Measurements from ENCODE around the gene ROPN1B. TPM values are rescaled to one million over a fixed set of nuclear protein-coding genes. Genes with fewer than 3 reads are reported as not detected.
A peak's percentile ranks its signal among the peaks of the same experiment; 100 is the strongest.
"Not testable (repeated sequence)": the region's sequence is repeated elsewhere in the genome, so short reads cannot be mapped to it uniquely, and the experiment has no call there.

Gene ROPN1B
- total RNA-seq, 1 experiment from 2014 or later, result not detected

DNA sequence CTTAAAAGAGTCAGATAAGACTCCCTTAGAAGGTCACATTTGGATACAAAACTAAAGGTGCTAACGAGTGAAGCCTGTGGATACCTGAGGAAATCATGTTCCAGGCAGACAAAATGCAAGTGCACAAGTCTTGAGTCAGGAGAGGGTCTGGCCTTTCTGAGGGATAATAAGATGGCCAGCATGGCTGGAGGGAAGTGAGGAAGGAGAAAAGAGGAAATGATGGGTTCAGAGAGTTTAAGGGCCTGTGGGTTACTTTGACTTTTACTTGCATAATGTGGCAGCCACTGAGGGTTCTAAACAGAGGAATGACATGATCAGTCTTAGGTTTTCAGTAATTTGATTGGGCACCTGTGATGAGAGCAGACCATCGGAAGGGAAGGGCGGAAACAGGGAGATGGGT, 3.5 kb upstream of the ROPN1B start:
- DNase-seq (ENCODE audit: low read depth in 1 of 2, low spot score in 2 of 2), result no peak
- H3K4me1 ChIP-seq (replicated peaks), result no peaks in the 10 kb centered on the region
- H3K4me3 ChIP-seq, result no peak overlapping the region
- H3K27ac ChIP-seq, result no peak overlapping the region
- H3K9me3 ChIP-seq (replicated peaks), result no peaks in the 10 kb centered on the region
- 0 out of 2 replicates have a peak, but pooled peaks cover 3% of the 10 kb centered on the region for H3K27me3 ChIP-seq (replicated peaks)
- H3K36me3 ChIP-seq, result no peaks in the 10 kb centered on the region

DNA sequence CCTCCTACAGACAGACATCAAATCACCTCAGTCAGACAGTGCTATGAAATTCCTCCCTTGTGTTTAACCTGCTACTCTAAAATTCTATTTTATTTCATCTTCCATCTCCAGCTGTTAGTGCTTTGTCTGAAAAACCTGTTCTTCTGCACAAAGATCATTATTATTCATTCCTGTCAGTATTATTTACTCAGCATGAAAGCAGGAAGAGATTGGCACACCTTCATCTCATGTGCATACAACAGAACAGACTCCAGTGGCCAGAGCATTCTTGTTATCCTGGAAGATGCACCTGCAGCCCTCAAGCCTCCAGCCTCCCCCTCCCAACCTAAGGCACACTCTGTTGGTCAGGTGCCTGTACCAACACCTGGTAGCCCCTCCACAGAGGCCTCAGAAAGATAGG, 1.8 kb upstream of the ROPN1B start:
- no peak overlapping the region for H3K27ac ChIP-seq
- DNase-seq (ENCODE audit: low read depth in 1 of 2, low spot score in 2 of 2), result no peak
- H3K4me1 ChIP-seq (replicated peaks), result no peaks in the 10 kb centered on the region; the same call in 1 of the 2 replicates
- H3K9me3 ChIP-seq (replicated peaks), result no peaks in the 10 kb centered on the region
- peaks cover 14% of the 10 kb centered on the region for H3K27me3 ChIP-seq (replicated peaks)
- no peaks in the 10 kb centered on the region for H3K36me3 ChIP-seq
- no peak overlapping the region for H3K4me3 ChIP-seq

DNA sequence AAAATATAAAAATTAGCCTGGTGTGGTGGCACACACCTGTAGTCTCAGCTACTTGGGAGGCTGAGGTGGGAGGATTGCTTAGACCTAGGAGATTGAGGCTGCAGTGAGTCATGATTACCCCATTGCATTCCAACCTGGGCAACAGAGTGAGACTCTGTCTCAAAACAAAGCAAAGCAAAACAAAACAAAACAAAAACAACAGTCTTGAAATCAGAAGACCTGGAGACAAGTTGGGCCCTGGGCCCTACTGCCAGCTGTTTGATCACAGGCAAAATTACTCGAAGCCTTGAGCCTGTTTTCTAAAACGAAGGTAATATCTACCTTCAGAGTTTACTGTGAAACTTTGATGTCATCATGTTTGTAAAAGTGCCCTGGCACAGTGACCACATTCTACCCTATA, 857 bp upstream of the ROPN1B start:
- not testable (repeated sequence) for DNase-seq (ENCODE audit: low read depth in 1 of 2, low spot score in 2 of 2); H3K4me1 ChIP-seq (replicated peaks); H3K36me3 ChIP-seq; H3K27ac ChIP-seq; H3K9me3 ChIP-seq (replicated peaks); H3K4me3 ChIP-seq
- H3K27me3 ChIP-seq (replicated peaks), result peaks cover 15% of the 10 kb centered on the region

DNA sequence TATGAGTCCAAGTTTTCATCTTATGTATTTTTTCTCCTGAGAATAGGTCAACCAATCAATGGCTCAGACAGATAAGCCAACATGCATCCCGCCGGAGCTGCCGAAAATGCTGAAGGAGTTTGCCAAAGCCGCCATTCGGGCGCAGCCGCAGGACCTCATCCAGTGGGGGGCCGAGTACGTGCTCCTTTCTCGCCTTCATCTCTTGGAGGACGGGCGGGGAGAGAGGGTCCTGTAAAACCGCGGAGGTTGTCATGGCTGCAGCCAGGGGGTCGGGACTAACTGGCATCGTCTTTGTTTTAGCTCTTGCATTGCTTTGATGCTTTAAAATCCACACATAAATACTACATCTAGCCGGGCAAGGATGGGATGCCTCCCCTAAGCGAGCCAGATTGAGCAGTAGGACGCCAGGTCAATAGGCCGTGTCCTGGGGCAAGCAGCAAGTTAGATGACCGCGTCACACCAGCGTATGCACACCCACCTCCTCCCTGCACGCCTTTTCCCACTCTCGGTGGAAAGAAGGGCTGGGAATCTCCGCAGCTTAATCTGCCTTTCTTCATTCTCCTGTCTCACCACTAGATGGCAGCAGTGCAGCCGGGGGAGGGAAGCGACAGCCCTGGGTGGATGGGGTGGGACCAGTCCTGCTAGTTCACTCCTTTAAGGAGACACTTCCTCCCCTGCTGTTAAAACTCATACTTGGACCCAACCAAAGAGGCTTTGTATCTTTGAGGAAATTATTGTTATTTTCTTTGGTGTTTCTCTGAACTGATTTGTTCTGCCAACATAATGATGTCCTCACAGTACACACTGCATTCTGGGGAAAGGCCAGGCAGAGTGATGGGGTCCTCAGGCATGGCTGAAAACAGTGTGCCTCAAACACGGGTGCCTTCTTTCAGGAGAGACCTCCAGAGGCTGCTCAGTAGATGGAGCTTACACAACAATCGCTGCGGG, 3.3 kb downstream of the ROPN1B start:
- not testable (repeated sequence) for H3K27ac ChIP-seq; H3K9me3 ChIP-seq (replicated peaks); H3K36me3 ChIP-seq; H3K4me1 ChIP-seq (replicated peaks); H3K4me3 ChIP-seq
- peaks cover 15% of the 10 kb centered on the region for H3K27me3 ChIP-seq (replicated peaks)
- DNase-seq (ENCODE audit: low read depth in 1 of 2, low spot score in 2 of 2), result peak; percentile 33 to 42

DNA sequence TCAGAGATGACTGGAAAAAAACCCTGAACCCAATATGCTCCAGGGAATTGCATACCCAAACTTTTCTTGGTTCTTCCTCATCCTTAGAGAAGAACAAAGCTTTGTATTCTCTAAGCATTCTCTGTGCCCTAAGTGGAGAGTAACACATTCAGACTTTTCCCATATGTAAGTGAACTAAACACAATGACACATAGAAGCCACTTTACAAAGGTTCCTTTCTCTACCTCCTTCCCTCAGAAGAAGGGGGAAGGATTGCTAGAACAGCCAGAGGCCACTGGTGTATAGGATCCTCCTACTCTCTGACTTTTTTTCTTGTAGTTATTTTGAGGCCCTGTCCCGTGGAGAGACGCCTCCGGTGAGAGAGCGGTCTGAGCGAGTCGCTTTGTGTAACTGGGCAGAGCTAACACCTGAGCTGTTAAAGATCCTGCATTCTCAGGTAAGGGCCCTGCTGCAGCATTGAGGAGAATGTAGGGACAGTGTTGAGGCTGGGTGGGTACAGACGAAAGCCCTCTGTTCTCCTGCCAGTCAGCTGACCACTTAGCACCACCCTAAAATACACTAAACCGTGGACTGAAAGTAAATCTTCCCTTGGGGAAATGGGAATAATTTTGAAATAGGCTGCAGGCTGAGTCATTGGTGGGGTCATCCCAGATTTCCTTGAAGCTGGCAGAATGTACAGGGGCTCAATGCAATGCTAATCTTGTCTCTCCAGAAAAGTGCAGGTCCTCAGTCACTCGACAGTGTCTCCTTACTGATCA, 6.4 kb downstream of the ROPN1B start:
- not testable (repeated sequence) for DNase-seq (ENCODE audit: low read depth in 1 of 2, low spot score in 2 of 2); H3K4me1 ChIP-seq (replicated peaks); H3K36me3 ChIP-seq; H3K27ac ChIP-seq; H3K9me3 ChIP-seq (replicated peaks); H3K4me3 ChIP-seq
- peaks cover 13% of the 10 kb centered on the region for H3K27me3 ChIP-seq (replicated peaks)

DNA sequence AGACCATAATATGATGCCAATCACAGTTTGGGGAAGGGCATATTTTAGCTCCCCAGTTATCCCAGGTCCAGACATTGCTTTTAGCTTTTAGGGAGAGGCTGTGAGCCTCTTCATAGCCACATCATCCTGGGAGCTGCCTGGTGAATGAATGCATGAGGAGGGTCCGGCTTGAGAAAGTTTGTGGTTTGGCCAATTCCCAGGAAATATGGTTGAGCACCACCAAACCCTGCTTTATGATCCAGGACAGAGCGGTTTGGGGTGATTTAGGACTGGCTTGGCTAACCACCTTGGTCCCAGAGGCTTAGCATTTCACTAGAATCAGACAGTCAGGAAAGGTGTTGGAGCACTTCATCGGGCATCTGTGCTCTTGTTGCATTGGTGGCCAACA, 7.0 kb downstream of the ROPN1B start:
- H3K4me3 ChIP-seq; H3K36me3 ChIP-seq; DNase-seq (ENCODE audit: low read depth in 1 of 2, low spot score in 2 of 2); H3K9me3 ChIP-seq (replicated peaks); H3K27ac ChIP-seq; H3K4me1 ChIP-seq (replicated peaks): not testable (repeated sequence)
- peaks cover 10% of the 10 kb centered on the region for H3K27me3 ChIP-seq (replicated peaks)

DNA sequence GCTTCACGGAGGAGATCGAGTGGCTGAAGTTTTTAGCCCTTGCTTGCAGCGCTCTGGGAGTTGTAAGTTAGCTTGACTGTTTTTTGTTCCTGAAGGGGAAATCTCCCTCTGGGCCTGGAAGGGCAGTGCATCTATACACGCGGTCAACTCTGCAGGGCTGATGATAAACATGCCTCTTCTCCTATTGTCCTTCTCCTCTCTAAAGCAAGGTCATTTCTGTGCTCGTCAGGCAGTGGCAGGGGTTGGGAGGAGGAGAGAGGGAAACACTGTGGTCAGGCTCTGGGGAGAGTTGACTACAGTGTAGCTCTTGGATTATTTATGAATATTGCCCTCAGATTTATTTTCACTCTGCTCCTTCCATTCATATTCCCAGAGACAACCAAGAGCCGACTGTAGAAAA, 8.1 kb downstream of the ROPN1B start:
- not testable (repeated sequence) for H3K36me3 ChIP-seq; H3K27me3 ChIP-seq (replicated peaks); H3K4me1 ChIP-seq (replicated peaks); H3K27ac ChIP-seq; DNase-seq (ENCODE audit: low read depth in 1 of 2, low spot score in 2 of 2); H3K4me3 ChIP-seq; H3K9me3 ChIP-seq (replicated peaks)

DNA sequence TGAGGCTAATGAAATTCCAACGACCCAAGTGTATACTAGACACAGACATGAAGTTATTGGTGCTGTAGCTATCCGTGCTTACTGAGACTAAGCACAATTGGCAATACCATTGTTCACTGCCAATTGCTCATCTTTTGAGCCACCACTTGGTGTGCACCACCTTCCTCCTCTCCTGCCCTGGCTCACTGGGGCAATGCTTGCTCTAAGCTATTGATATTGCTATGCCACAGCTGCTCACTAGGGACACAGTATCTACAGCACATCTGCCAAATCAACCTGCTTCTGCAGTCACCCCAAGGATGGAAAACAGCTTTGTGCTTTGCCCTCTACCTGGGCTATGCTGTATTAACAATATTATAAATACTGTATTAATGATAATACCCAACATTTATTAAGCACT, 16.0 kb downstream of the ROPN1B start:
- H3K27ac ChIP-seq; H3K4me1 ChIP-seq (replicated peaks); H3K27me3 ChIP-seq (replicated peaks); H3K36me3 ChIP-seq; H3K9me3 ChIP-seq (replicated peaks); DNase-seq (ENCODE audit: low read depth in 1 of 2, low spot score in 2 of 2); H3K4me3 ChIP-seq: not testable (repeated sequence)

DNA sequence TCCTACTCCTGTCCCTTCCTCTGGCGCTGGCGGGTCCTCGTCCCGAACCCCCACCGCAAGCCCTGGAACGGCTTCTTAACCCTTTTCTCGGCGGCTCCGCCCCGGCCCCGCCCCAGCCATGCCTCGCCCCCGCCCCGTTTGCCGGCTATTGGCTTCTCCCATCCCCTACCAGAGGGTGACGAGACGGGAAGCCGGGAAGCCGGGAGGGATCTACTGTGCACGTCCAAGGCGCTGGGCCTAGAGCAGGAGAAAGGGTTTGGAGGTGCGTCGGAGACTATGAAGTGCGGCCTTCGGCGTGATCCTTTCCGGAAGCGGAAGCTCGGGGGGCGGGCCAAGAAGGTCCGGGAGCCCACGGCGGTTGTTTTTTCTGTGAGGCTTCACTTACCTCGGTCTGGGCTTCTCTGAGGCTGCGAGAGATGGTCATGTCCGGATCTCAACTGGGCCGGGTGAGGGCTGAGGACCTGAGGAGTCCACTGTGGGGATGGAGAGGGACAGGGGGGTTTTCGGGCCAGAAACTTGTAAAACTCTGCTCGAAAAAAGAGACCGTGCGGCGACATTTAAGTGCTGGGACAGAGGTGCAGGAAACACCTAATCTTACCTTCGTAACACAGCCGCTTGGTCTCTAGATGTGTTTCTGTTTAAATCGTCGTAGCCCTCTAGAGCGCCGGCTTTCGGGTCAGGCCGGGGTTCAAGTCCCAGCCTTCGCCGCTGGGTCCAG, 21.4 kb downstream of the ROPN1B start:
- peak; percentile 82 to 95 for DNase-seq (ENCODE audit: low read depth in 1 of 2, low spot score in 2 of 2)
- peak overlapping the region; percentile 50 for H3K4me3 ChIP-seq
- no peaks in the 10 kb centered on the region for H3K36me3 ChIP-seq
- H3K9me3 ChIP-seq (replicated peaks), result no peaks in the 10 kb centered on the region
- H3K27ac ChIP-seq, result peak overlapping the region; percentile 40
- peaks cover 5% of the 10 kb centered on the region; the same call in 1 of the 2 replicates for H3K4me1 ChIP-seq (replicated peaks)
- no peaks in the 10 kb centered on the region; the same call in 1 of the 2 replicates for H3K27me3 ChIP-seq (replicated peaks)

DNA sequence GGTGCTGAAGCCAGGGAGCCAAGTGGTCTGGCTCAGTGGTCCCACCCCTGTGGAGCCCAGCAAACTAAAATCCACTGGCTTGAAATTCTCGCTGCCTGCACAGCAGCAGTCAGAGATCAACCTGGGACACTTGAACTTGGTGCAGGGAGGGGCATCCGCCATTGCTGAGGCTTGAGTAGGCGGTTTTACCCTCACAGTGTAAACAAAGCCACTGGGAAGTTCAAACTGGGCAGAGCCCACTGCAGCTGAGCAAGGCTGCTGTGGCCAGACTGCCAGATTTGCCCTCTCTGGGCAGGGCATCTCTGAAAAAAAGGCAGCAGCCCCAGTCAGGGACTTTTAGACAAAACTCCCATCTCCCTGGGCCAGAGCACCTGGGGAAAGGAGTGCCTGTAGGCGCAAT, 27.8 kb downstream of the ROPN1B start:
- not testable (repeated sequence) for H3K4me1 ChIP-seq (replicated peaks); DNase-seq (ENCODE audit: low read depth in 1 of 2, low spot score in 2 of 2); H3K27ac ChIP-seq; H3K36me3 ChIP-seq; H3K4me3 ChIP-seq; H3K27me3 ChIP-seq (replicated peaks); H3K9me3 ChIP-seq (replicated peaks)

DNA sequence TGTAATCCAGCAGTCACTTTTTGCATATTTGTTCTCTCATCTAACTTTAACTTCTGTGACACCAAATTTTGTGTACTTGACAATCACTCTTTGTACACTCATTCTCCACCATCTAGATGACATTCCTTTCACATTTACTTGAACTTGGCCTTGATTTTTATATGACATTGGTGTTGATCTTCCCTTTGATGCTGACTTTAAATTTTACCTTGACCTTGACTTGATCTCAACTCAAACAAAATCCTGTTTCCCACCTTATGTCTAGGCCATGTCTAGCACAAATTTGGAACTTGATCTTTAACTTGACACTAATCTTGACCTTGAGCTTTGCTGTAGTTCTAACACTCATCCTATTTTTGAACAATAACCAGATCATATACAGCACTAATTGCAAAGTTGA, 33.2 kb downstream of the ROPN1B start:
- H3K4me1 ChIP-seq (replicated peaks), result no peaks in the 10 kb centered on the region; the same call in 1 of the 2 replicates

DNA sequence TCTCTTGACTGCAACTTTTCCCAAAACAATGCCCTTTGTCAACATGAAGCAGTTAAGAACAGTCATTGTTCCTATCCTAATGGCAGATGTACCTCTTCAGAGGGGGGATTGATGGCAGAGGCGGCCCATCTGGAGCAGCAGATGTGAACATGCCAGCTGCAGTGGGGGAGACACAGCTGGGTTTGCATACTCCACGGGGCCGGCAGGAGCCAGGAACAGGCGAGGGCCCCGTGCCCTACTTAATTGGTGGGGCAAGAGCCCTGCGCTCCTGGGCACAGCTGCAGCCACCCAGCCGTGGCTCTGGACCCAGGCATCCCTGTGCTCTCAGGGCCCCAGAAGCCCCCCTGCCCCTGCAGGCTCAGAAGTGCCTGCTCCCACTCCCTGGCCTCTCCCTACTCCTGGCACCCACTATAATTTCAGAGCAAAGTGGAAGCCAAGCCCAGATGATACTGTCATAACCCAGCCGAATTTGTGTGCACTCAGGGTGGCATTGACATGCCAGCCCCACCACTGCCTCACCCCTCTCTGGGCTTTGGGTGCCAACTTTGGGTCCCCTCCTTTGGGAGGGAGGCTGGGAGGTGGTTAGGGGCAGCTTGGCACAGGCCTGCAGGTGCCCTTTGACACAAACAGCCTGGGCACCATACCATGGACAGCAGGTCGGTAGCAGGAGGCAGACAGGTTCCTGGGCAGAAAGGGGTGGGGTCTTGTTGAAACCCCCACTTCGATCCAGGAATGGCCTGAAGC, 34.6 kb downstream of the ROPN1B start:
- H3K27ac ChIP-seq, result no peak overlapping the region
- H3K4me1 ChIP-seq (replicated peaks), result no peaks in the 10 kb centered on the region; the same call in 1 of the 2 replicates

More for the DNA sequence above, 33.2 kb downstream of the ROPN1B start:
- no peaks in the 10 kb centered on the region for H3K9me3 ChIP-seq (replicated peaks)
- no peaks in the 10 kb centered on the region for H3K27me3 ChIP-seq (replicated peaks)
- H3K36me3 ChIP-seq, result no peaks in the 10 kb centered on the region
- H3K27ac ChIP-seq, result no peak overlapping the region
- H3K4me3 ChIP-seq, result no peak overlapping the region
- DNase-seq (ENCODE audit: low read depth in 1 of 2, low spot score in 2 of 2), result no peak

DNA sequence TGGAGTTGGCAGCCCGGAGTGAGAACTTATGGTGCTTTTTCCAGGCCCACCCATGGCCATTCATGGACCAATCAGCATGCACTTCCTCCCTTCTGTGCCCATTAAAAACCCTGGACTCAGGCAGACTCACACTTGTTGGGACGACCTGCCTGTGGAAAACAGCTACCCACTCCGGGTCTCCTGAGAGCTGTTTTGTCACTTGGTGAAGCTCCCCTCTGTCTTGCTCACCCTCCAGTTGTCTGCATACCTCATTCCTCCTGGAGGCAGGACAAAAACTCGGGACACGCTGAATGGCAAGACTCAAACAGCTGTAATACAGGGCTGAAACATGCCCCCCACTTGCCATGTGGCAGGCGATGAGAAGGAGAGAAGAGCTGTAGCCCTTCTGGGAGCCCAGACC, 35.2 kb downstream of the ROPN1B start:
- Histone ChIP-seq H3K4me3 (no peak overlapping the region), H3K36me3 (no peaks in the 10 kb centered on the region), H3K27me3 (replicated peaks) (no peaks in the 10 kb centered on the region), H3K27ac (no peak overlapping the region), H3K4me1 (replicated peaks) (no peaks in the 10 kb centered on the region; the same call in 1 of the 2 replicates), H3K9me3 (replicated peaks) (no peaks in the 10 kb centered on the region)
- no peak for DNase-seq (ENCODE audit: low read depth in 1 of 2, low spot score in 2 of 2)

More for the DNA sequence above, 34.6 kb downstream of the ROPN1B start:
- Histone ChIP-seq H3K4me3 (no peak overlapping the region), H3K27me3 (replicated peaks) (no peaks in the 10 kb centered on the region), H3K9me3 (replicated peaks) (no peaks in the 10 kb centered on the region), H3K36me3 (no peaks in the 10 kb centered on the region)
- no peak for DNase-seq (ENCODE audit: low read depth in 1 of 2, low spot score in 2 of 2)
